HG02678 (cell line): Measurements from ENCODE around the gene TFG.
A peak's percentile ranks its signal among the peaks of the same experiment; 100 is the strongest.

ENCODE experiments used
- ATAC-seq: cut with Tn5 transposase; IDR thresholded peaks from one replicate; pipeline ENCODE4 v1.9.1; 2021; ENCODE audit warnings: mild to moderate bottlenecking, moderate library complexity; ENCODE audit not compliant: unreplicated experiment

Gene TFG

DNA sequence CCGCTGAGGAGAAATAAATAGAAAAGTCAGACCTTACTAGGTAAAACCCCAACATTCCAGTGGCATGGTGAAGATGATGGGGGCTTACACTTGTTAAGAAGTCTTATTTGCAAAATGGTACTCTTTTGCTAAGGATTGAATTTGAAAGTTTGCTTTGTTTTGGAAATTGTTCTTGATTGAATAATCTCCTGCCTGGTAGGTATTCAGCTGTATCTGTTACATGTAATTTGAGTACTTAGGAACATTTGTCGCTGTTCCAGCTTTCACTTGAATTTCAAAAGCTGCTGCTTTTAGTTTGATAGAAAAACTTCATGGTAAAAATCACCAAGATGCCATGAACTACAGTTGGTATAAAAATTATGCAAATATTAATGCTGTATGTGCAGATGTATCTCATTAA is 44.6 kb downstream of the TFG start:
- no peak for ATAC-seq

DNA sequence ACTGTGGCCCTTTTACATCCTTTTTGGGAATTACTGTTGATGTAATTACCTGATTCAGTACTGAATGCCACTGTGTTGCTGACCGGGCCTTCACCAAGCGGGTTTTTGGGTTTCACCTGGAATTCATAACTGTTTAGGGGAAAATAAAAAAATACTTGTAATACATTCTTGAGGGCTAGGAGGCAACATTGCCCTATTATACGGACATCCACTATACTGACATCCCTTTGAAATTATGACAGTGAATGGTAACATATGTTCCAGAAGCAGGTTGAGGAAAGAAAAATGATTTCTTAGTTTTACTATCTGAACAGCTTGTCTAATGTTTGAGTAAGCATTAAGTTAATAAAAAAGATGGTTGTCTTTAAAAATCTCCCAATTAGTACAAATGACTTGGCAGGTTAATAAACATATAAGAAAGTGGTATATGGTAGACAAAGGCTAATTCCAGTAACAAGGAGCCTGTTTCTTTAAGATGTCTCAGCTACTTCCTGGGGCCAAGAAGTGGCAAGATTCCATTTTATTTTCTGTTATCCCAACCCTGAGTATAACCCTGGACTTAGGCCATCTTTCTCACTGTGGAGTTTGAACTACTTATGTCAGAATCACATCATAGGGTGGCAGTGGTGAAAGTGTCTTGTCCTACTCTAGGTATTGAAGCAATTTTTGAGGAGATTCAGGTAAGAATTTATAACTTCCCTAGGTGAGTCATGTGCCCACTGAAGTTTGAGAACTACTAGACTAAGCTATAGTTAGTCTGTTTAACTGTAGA is 45.5 kb downstream of the TFG start:
- ATAC-seq = no peak

DNA sequence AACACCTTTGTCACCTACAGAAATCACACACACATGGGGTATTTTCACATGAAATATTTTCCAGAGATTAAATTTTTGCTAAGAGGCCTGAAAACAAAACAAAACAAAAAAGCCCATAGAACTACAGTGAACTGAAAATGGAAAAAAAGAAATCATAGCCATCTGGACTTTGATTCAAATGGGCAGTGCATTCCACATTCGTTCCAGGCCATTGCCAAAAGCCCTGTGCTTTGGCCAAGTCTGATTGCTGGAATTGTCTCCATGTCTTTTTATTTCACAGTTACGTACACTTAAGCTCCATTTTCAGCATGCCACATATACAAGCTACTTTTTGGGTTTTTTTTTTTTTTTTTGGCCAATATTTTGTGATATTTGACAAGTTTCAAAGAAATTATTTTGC is 47.1 kb downstream of the TFG start:
- ATAC-seq = no peak

DNA sequence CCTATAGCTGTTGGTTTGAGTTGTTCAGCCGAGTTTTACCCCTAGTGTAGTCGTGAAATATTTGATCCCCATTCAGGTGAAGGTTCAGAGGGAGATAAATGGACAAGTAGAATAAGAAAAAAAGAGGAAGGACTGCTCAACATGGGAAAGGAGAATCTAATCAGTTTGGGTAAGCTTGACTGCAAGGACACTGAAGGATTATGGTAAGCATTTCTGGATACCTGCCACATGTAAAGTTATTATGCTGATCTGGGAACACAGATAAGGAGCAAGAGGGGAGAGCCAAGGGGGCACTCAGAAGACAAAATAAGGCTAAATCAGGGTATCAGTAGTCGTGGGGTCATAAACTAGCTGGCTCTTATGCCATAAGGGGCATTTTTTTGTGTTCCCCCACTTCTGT is 49.9 kb downstream of the TFG start:
- no peak for ATAC-seq

DNA sequence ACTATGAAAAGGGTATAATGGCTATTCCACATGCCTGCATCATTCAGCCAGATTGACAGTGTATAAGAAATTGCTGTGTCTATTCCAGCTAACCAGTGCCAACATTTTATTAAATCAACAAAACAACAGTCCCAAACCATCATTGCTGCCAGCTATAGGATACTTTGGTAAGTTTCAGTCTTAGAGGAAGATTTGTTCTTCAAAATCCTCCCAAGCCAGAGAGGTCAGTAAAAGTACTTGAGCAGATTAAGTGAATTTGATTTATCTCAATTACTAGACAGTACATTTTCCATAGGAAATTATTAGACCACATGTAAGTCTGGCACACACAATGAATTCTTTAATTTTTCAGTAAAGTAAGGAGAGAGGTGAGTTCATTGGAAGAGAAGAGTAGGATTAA is 50.7 kb downstream of the TFG start:
- ATAC-seq = no peak

GRCh38 chr3:100760377-100760776 is 51.1 kb downstream of the TFG start:
- ATAC-seq = no peak

- peak; percentile 86 for ATAC-seq
These were observed 52.1 kb downstream of the TFG start for GRCh38 chr3:100761211-100761942.

DNA sequence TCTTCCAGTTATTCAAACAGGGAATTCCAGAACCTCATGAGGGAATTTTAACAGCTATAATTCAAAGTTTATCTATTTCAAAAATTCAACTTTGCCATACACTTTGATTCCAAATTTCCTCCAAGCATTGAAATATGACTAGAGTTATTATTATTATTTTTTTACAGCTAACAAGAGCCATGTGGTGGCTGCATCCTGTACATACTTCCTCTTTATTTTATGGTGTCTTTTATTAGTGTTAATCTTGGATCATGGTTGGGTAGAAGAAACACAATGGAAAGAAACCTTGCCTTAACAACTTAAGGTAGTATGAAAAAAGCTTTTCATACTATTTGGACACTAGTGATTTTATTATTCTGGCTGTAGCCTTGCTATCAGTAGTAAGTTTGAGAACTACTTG is 52.7 kb downstream of the TFG start:
- ATAC-seq = no peak

- ATAC-seq = no peak
These were observed 56.2 kb downstream of the TFG start for GRCh38 chr3:100765437-100765975.

GRCh38 chr3:100766069-100766468 is 56.8 kb downstream of the TFG start:
- no peak for ATAC-seq

DNA sequence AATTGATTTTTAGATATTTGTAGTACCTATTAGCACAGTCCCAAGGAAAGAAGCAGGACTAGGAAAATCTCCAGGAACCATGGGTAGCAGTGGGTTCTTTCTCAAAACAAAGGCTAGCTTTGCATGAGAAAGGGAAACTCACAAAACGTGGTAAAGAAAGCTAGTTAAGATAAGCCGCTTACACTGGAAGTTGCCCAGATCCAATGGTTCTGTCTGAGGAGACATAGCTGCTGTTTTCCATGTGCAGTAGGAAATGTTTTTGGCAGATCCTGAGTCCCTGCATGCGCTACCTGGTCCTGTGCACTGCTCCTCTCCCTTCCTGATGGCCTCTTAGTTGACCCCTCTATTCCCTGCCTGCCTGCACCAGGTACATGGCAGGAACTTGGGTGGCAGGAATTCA is 60.4 kb downstream of the TFG start:
- ATAC-seq = no peak

DNA sequence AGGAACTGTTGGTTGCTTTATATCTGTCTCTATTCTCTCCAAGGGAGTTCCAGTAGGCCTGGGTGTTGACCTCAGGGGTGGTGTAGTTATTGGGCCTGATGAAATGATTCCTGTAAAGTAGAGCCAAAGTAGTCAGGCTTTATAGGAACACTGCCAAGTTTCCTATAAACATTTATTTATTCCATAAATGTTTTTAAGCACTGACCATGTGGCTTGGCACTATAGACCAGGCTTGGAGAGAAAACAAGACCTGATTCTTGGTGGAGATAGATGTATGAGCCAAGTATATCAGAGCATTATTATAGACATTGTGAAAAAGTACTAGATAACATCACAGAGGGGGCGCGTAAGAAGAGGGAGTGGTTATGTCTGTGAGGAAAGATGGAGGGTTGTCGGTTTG is 65.9 kb downstream of the TFG start:
- ATAC-seq = no peak

DNA sequence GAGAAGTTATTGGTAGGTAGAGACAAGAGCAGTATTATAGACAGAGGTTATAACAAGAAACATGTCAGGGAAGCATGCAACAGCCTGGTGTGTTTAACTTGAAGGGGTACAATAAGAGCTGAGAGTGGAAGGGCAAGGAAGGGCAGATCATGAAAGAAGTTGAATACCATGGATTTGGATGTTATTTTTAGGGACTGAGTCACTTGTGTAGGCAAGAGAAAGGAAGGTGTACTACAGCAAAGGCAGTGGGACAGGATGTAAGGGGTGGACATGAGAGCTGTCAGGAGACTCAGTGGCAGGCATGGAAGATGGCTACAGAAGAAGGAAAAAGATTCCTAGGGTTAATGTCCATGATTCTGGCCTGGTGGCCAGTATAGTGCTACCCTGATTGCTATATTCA is 66.4 kb downstream of the TFG start:
- ATAC-seq = no peak

- no peak for ATAC-seq
These were observed 66.9 kb downstream of the TFG start for GRCh38 chr3:100776097-100776729.

DNA sequence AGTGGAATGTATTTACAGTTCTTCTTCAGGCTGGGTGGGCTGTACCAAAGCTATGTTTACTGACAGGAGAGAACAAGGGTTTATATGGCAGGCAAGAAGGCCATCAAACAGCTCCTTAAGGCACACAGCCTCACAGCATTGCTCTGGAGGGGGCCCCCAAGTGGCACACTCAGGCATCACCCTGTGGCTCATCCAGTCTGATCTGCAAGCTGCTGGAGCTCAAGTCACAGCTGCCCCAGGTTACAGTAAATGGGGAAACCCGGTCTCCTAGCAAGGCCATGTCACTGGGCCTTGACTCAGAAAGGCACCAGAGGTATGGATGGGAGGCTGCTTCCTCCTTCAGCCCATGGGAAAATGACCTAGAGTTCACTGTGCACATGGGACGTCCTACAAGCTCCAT is 67.5 kb downstream of the TFG start:
- no peak for ATAC-seq

DNA sequence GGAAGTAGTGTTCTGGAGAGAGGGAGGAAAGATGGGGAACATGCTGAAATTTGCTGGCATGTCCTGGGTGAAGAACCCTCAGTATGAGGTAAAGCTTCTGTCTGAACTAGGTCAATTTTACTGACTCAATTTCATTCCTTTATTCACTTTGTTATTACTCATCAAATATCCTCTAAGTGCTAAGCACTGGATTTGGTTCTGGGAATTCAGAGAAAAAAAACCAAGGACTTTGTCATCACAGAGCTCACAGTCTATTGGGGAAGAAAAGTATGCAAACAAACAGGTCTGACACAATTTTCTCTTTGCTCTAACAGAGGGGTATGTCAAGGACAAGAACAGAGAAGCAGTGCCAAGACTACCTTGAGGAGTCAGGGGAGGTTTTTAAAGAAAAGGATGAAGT is 68.0 kb downstream of the TFG start:
- ATAC-seq = no peak

DNA sequence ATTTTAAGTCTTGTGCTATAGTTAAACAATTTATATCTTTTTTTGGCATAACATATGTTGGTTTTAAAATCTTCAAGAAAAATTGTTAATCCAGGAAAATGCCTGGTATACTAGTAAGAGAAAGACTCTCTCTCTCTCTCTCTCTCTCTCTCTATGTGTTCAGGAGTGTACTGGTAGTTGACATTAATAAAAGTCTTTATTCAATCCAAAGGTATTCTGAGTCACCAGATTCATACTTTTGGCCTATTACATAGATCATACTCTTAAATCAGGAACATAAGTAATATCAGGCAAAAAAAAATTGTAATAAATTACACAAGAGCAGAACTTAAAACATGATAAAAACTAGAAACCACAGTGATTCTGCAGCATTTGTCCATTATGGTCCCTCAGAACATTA is 70.2 kb downstream of the TFG start:
- ATAC-seq = no peak

DNA sequence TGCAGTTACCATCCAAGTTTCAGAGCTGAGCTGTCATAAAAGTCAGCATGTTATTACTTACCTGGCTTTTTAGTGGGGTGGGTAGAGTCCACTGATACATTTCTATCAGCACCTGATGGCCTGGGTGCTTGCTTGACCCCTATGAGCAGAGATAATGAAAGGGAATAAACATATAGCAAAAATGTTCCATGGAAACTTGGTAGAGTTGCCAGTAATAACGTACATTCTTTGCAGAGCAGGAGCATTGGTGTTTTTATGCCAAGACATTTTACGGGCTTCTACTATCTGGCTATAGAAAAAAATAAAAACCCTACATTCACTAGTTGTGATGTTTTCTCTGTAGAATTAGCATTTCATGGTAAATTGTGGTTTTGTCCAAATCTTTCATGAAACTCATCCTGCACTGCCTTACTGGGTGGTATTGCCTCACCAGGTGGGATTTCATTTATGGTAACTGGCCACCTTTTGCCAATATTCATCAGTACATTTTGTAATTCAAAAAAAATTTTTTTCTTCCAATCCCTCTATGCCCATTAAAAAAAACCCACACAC is 70.9 kb downstream of the TFG start:
- ATAC-seq = no peak

DNA sequence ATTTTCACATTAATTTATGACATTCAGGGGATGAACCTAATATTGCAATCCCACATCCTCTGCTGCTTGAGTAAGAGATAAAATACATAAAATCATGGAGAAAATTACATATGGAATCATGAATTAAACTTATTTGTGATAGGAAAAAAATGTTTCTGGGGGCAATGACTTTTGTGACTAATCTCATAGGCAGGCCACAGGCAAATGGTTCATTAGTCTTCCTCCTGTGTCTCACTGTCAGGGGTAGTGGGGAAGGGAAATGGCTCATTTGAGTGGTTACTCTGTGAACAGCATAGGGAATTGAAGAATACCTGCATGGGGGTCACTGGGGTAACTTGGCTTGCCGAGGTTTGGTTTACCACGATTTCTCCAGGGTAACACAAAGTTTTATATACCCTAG is 72.0 kb downstream of the TFG start:
- no peak for ATAC-seq

- ATAC-seq = no peak
These were observed 73.1 kb downstream of the TFG start for GRCh38 chr3:100782348-100782747.

- no peak for ATAC-seq
These were observed 73.6 kb downstream of the TFG start for GRCh38 chr3:100782906-100783305.

GRCh38 chr3:100783619-100784018 is 74.3 kb downstream of the TFG start:
- no peak for ATAC-seq
